ENCODE measurements around the gene ZCCHC9.

Gene ZCCHC9

GRCh38 chr5:81355291-81356251 is 54.2 kb downstream of the ZCCHC9 start:
- Histone ChIP-seq H3K36me3 (ENCODE audit: insufficient read depth, low read length) (no peaks in the 10 kb centered on the region), H3K9me3 (ENCODE audit: low read depth, low read length) (no peaks in the 10 kb centered on the region), H3K9ac (ENCODE audit: insufficient read length) (no peak overlapping the region), H3K27ac (no peak overlapping the region), H3K4me3 (no peak overlapping the region)
- TF ChIP-seq EZH2 (IDR thresholded peaks at IDR 0.05) (no peak), POLR2AphosphoS5 (IDR thresholded peaks at IDR 0.05; ENCODE audit: borderline replicate concordance, low read depth, low read length) (no peak), FOXP2 (optimal IDR thresholded peaks at IDR 0.05; ENCODE audit: control extremely low read depth, extremely low read length, insufficient read depth) (no peak)
- DNase-seq (ENCODE audit: low read depth, low spot score): no peak

GRCh38 chr5:81359108-81359507 is 57.7 kb downstream of the ZCCHC9 start:
- Histone ChIP-seq H3K9ac (ENCODE audit: insufficient read length) (no peak overlapping the region), H3K9me3 (ENCODE audit: low read depth, low read length) (no peaks in the 10 kb centered on the region), H3K4me3 (peak overlapping the region; percentile 53), H3K36me3 (ENCODE audit: insufficient read depth, low read length) (no peaks in the 10 kb centered on the region), H3K27ac (no peak overlapping the region)
- DNase-seq (ENCODE audit: low read depth, low spot score): peak; percentile 22
- TF ChIP-seq EZH2 (IDR thresholded peaks at IDR 0.05) (no peak), FOXP2 (optimal IDR thresholded peaks at IDR 0.05; ENCODE audit: control extremely low read depth, extremely low read length, insufficient read depth) (no peak), POLR2AphosphoS5 (IDR thresholded peaks at IDR 0.05; ENCODE audit: borderline replicate concordance, low read depth, low read length) (no peak)

- peak; percentile 16 for DNase-seq (ENCODE audit: low read depth, low spot score)
- no peaks in the 10 kb centered on the region for H3K36me3 ChIP-seq (ENCODE audit: insufficient read depth, low read length)
- TF ChIP-seq FOXP2 (optimal IDR thresholded peaks at IDR 0.05; ENCODE audit: control extremely low read depth, extremely low read length, insufficient read depth) (no peak), POLR2AphosphoS5 (IDR thresholded peaks at IDR 0.05; ENCODE audit: borderline replicate concordance, low read depth, low read length) (no peak), EZH2 (IDR thresholded peaks at IDR 0.05) (no peak)
- H3K9me3 ChIP-seq (ENCODE audit: low read depth, low read length): no peaks in the 10 kb centered on the region
- H3K4me3 ChIP-seq: peak overlapping the region; percentile 53
- H3K27ac ChIP-seq: no peak overlapping the region
- H3K9ac ChIP-seq (ENCODE audit: insufficient read length): no peak overlapping the region
These were observed 58.5 kb downstream of the ZCCHC9 start for GRCh38 chr5:81359881-81360280.

- Histone ChIP-seq H3K9me3 (ENCODE audit: low read depth, low read length) (no peaks in the 10 kb centered on the region), H3K9ac (ENCODE audit: insufficient read length) (no peak overlapping the region), H3K4me3 (no peak overlapping the region), H3K27ac (no peak overlapping the region), H3K36me3 (ENCODE audit: insufficient read depth, low read length) (no peaks in the 10 kb centered on the region)
- no peak for TF ChIP-seq POLR2AphosphoS5 (IDR thresholded peaks at IDR 0.05; ENCODE audit: borderline replicate concordance, low read depth, low read length)
- no peak for TF ChIP-seq FOXP2 (optimal IDR thresholded peaks at IDR 0.05; ENCODE audit: control extremely low read depth, extremely low read length, insufficient read depth)
- no peak for TF ChIP-seq EZH2 (IDR thresholded peaks at IDR 0.05)
- DNase-seq (ENCODE audit: low read depth, low spot score): no peak
These were observed 59.3 kb downstream of the ZCCHC9 start for GRCh38 chr5:81360640-81361039.

- DNase-seq (ENCODE audit: low read depth, low spot score): no peak
- TF ChIP-seq FOXP2 (optimal IDR thresholded peaks at IDR 0.05; ENCODE audit: control extremely low read depth, extremely low read length, insufficient read depth) (no peak), POLR2AphosphoS5 (IDR thresholded peaks at IDR 0.05; ENCODE audit: borderline replicate concordance, low read depth, low read length) (no peak), EZH2 (IDR thresholded peaks at IDR 0.05) (no peak)
- H3K9ac ChIP-seq (ENCODE audit: insufficient read length): no peak overlapping the region
- no peaks in the 10 kb centered on the region for H3K9me3 ChIP-seq (ENCODE audit: low read depth, low read length)
- H3K4me3 ChIP-seq: no peak overlapping the region
- H3K27ac ChIP-seq: no peak overlapping the region
- H3K36me3 ChIP-seq (ENCODE audit: insufficient read depth, low read length): no peaks in the 10 kb centered on the region
These were observed 60.2 kb downstream of the ZCCHC9 start for GRCh38 chr5:81361600-81361999.

All from SK-N-MC (cell line).